H1 (cell line): ENCODE results near the gene RSL24D1. TPM values are rescaled to one million over a fixed set of nuclear protein-coding genes. Genes with fewer than 3 reads are reported as not detected.

Experiments
- HDAC6 ChIP-seq: IDR thresholded peaks from one replicate; pipeline ENCODE4 v1.7.1; 2012; ENCODE audit warnings: low read depth, mild to moderate bottlenecking, inconsistent platforms, low read length, moderate library complexity
- polyA plus RNA-seq, 7 experiments: library from polyadenylated mRNA; depleted of rRNA in 3 of 7; stranded (reverse) in 5 of 7; unstranded in 2 of 7; fragments of >200 nt in 5 of 7; fragments of 200-250 nt in 2 of 7; gene quantifications; 1 replicate in 5 of 7; 2 replicates in 1 of 7; 4 replicates in 1 of 7; pipeline versions ENCODE4 v1.2.1 to v1.2.3, GENCODE V29; 2011 to 2013; ENCODE audit warnings: missing spikeins in 2 of 7, mixed read lengths in 2 of 7
- total RNA-seq: library from RNA; stranded (reverse); fragmentation: NEBNext Ultra II Directional; extraction: Animal tissue kit (Norgen Biotek cat#: 25700); gene quantifications from 2 replicates; pipeline ENCODE4 v1.2.1, GENCODE V29; 2021

The RSL24D1 gene
- total and polyA plus RNA-seq, 2 of the 8 experiments (the other 6 are each of a cell fraction or from before 2014, with no cell fraction given), result 45.7 to 130 TPM

DNA sequence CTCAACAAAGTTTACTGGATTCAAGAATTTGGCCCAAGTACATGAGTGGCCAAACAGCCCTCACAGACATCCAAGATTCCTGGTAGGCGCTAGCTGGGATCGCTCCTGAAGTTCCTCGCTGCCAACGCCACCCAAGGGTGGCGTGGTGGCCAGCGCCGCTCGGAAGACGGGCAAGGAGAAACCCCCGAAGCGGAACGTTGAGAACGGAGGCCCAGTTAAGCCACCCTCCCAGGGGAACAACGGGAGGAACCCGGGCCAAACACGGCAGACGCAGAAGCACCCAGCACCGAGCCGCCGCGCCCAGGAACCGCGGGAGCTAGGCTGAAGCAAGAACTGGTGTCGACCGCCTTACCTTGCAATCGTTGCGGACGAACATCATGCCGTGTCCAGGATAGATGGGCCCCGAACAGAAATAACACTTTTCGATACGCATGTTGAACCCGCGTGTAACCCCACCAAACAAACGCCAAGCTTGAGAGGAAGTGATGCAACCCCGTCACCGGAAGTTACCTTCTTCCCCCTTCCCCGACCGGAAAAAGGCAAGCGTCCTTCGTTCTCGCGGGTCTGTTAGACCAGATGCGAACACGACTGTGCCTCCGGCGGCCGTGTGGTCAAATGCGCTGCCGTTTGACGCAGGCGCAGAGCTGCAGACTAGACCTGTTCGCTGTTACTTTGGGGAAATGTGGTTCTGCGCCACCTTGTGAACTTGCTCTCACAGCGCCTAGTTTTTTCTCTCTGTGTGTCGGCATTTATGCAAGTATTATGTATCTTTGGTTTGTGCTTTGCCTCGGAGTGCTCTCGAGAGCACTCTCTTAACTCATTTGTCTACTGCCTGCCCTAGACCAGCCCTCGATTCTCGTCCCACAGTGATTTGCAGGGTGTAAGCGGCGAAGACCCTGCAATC is at the start of gene RSL24D1 (continued):
- no peak for TF ChIP-seq HDAC6
